Epithelial cell of proximal tubule (primary cell): ENCODE data around the gene TIA1. TPM values are rescaled to one million over a fixed set of nuclear protein-coding genes. Genes with fewer than 3 reads are reported as not detected.
"Not testable (repeated sequence)": the region's sequence is repeated elsewhere in the genome, so short reads cannot be mapped to it uniquely, and the experiment has no call there.

ENCODE experiments used
- DNase-seq: peaks from one replicate; pipeline ENCODE4 v3.0.0-alpha.2; 2011; ENCODE audit warnings: low read depth
- H3K4me3 ChIP-seq: 2 replicates; pipeline ENCODE4 v1.5.1; 2011; ENCODE audit warnings: low read depth, mild to moderate bottlenecking, low read length
- CTCF ChIP-seq: conservative IDR thresholded peaks from 2 replicates; pipeline ENCODE4 v1.5.1; 2012; ENCODE audit warnings: low read depth, mild to moderate bottlenecking, low read length
- total RNA-seq: library from RNA; depleted of rRNA; stranded (reverse); fragments of >200 nt; gene quantifications from 2 replicates; pipeline ENCODE4 v1.2.3, GENCODE V29; 2015

Gene TIA1
- total RNA-seq, 1 donor from 2014 or later = 58.0 TPM

- DNase-seq = no peak
- no peak for TF ChIP-seq CTCF
- no peak overlapping the region for H3K4me3 ChIP-seq
Measured at GRCh38 chr2:70242552-70242951, 5.9 kb downstream of the TIA1 start.

- no peak for TF ChIP-seq CTCF
- no peak overlapping the region for H3K4me3 ChIP-seq
- DNase-seq = no peak
Measured at GRCh38 chr2:70241340-70241739, 7.1 kb downstream of the TIA1 start.

GRCh38 chr2:70240599-70240998, 7.8 kb downstream of the TIA1 start:
- DNase-seq = no peak
- H3K4me3 ChIP-seq = no peak overlapping the region
- TF ChIP-seq CTCF = no peak

GRCh38 chr2:70233926-70234325, 14.5 kb downstream of the TIA1 start:
- no peak for DNase-seq
- H3K4me3 ChIP-seq = no peak overlapping the region
- no peak for TF ChIP-seq CTCF

- DNase-seq = no peak
- TF ChIP-seq CTCF = no peak
- H3K4me3 ChIP-seq = no peak overlapping the region
Measured at GRCh38 chr2:70226781-70227180, 21.6 kb downstream of the TIA1 start.

- DNase-seq, H3K4me3 ChIP-seq: not testable (repeated sequence)
Measured at GRCh38 chr2:70223305-70223704, 25.1 kb downstream of the TIA1 start.

GRCh38 chr2:70214953-70215549, 33.4 kb downstream of the TIA1 start:
- TF ChIP-seq CTCF = no peak
- H3K4me3 ChIP-seq = no peak overlapping the region
- no peak for DNase-seq
